Brain microvascular endothelial cell (primary cell): ENCODE data around the gene SYNDIG1L.

Experiments used
- DNase-seq: peaks from one replicate; pipeline ENCODE4 v3.0.0-alpha.2; 2020
- H3K27ac ChIP-seq: fragments of 250-450 bp; sonication (Bioruptor Pico); 2 replicates; pipeline ENCODE4 v1.5.1; 2020; ENCODE audit warnings: mild to moderate bottlenecking, moderate library complexity
- H3K27me3 ChIP-seq: fragments of 250-450 bp; sonication (Bioruptor Pico); replicated peaks from 2 replicates; pipeline ENCODE4 v1.5.1; 2020; ENCODE audit warnings: mild to moderate bottlenecking
- H3K36me3 ChIP-seq: fragments of 250-450 bp; sonication (Bioruptor Pico); replicated peaks from 2 replicates; pipeline ENCODE4 v1.5.1; 2020; ENCODE audit warnings: mild to moderate bottlenecking
- H3K4me3 ChIP-seq: 2 replicates; pipeline ENCODE4 v1.5.1; 2011; ENCODE audit warnings: low read depth, mild to moderate bottlenecking, control low read depth, low read length, moderate library complexity
- CTCF ChIP-seq: IDR thresholded peaks from 2 replicates; pipeline ENCODE4 v1.5.1; 2011; ENCODE audit warnings: low read depth, mild to moderate bottlenecking, moderate library complexity, low read length, control low read depth, inconsistent platforms; ENCODE audit errors: missing control alignments
- in situ Hi-C: cut with HindIII; loops from 2 replicates; pipeline ENCODE4 v1.10.0; 2017; ENCODE audit warnings: low sequenced_read_pairs, low pct_ligation_motif_present

Gene SYNDIG1L

GRCh38 chr14:74426202-74426582 is at the start of gene SYNDIG1L:
Gene SYNDIG1L (minus strand): TSS chr14:74426210. CDS start chr14:74409744, 16,466 bp downstream.
- in situ Hi-C loops = no loop called here
- H3K27me3 ChIP-seq = peaks cover 26% of the 10 kb centered on the region

GRCh38 chr14:74475678-74476077 is 49.7 kb upstream of the SYNDIG1L start:
- no peak overlapping the region for H3K4me3 ChIP-seq
- DNase-seq = peak; percentile 53
- H3K27ac ChIP-seq = no peak overlapping the region
- in situ Hi-C loops = no loop called here
- H3K36me3 ChIP-seq = peaks cover 36% of the 10 kb centered on the region
- no peaks in the 10 kb centered on the region for H3K27me3 ChIP-seq
- TF ChIP-seq CTCF = no peak

More at GRCh38 chr14:74426202-74426582, at the start of gene SYNDIG1L:
- TF ChIP-seq CTCF = no peak
- H3K4me3 ChIP-seq = no peak within 1 kb of the TSS
- H3K36me3 ChIP-seq = no peaks in the 10 kb centered on the region
- no peak within 1 kb of the TSS for H3K27ac ChIP-seq
- no peak for DNase-seq

GRCh38 chr14:74474376-74474775 is 48.4 kb upstream of the SYNDIG1L start:
- Histone ChIP-seq H3K36me3 (peaks cover 23% of the 10 kb centered on the region), H3K27me3 (no peaks in the 10 kb centered on the region), H3K27ac (no peak overlapping the region), H3K4me3 (no peak overlapping the region)
- TF ChIP-seq CTCF = no peak
- in situ Hi-C loops = no loop called here
- DNase-seq = no peak

- TF ChIP-seq CTCF = no peak
- no peak for DNase-seq
- no peaks in the 10 kb centered on the region for H3K27me3 ChIP-seq
- H3K36me3 ChIP-seq = peaks cover 17% of the 10 kb centered on the region
- no peak overlapping the region for H3K27ac ChIP-seq
- in situ Hi-C loops = no loop called here
- no peak overlapping the region for H3K4me3 ChIP-seq
Measured at GRCh38 chr14:74472601-74473000, 46.6 kb upstream of the SYNDIG1L start.

- Histone ChIP-seq H3K27me3 (no peaks in the 10 kb centered on the region), H3K36me3 (peaks cover 13% of the 10 kb centered on the region), H3K27ac (no peak overlapping the region), H3K4me3 (no peak overlapping the region)
- in situ Hi-C loops = no loop called here
- no peak for TF ChIP-seq CTCF
- DNase-seq = no peak
Measured at GRCh38 chr14:74469548-74470518, 43.8 kb upstream of the SYNDIG1L start.
